HTR-8/SVneo (cell line): ENCODE results near the gene KCNK4.
"Not testable (repeated sequence)": the region's sequence is repeated elsewhere in the genome, so short reads cannot be mapped to it uniquely, and the experiment has no call there.

ENCODE experiments used
- DNase-seq: peaks from one replicate; pipeline ENCODE4 v3.0.0; 2011; ENCODE audit warnings: low spot score, mixed read lengths; ENCODE audit not compliant: insufficient read length
- FAIRE-seq: peaks from 2 replicates; lab custom pipeline; 2011; peaks lifted over from hg19 to GRCh38; lab: Jason Lieb, UNC

KCNK4 gene

GRCh38 chr11:64291262-64291751 is at the start of gene KCNK4:
Gene KCNK4, plus strand, starts transcription at chr11:64291302. Its CDS starts 1,717 bp downstream, at chr11:64293019.
- DNase-seq (no peak), FAIRE-seq (no peak)

- peak; percentile 87 for DNase-seq
- FAIRE-seq, result peak; percentile 64
These were observed 49.4 kb upstream of the KCNK4 start for GRCh38 chr11:64241491-64242374.

- no peak for FAIRE-seq
- DNase-seq, result no peak
These were observed 47.8 kb upstream of the KCNK4 start for GRCh38 chr11:64243236-64243854.

GRCh38 chr11:64244107-64244506 is 47.0 kb upstream of the KCNK4 start:
- no peak for DNase-seq
- no peak for FAIRE-seq

GRCh38 chr11:64244966-64245365 is 46.1 kb upstream of the KCNK4 start:
- DNase-seq, result no peak
- FAIRE-seq, result no peak

GRCh38 chr11:64245401-64245796 is 45.7 kb upstream of the KCNK4 start:
- FAIRE-seq, result no peak
- no peak for DNase-seq

GRCh38 chr11:64245797-64246620 is 45.1 kb upstream of the KCNK4 start:
- peak; percentile 71 for DNase-seq
- no peak for FAIRE-seq

GRCh38 chr11:64246621-64246870 is 44.6 kb upstream of the KCNK4 start:
- DNase-seq, FAIRE-seq: not testable (repeated sequence)

- DNase-seq (peak; percentile 74), FAIRE-seq (peak; percentile 28)
These were observed 44.0 kb upstream of the KCNK4 start, which contains the start of gene PPP1R14B for GRCh38 chr11:64246871-64247728. Gene PPP1R14B, minus strand, starts transcription at chr11:64246943. Its CDS starts 270 bp downstream, at chr11:64246673.

GRCh38 chr11:64247729-64248531 is 43.2 kb upstream of the KCNK4 start:
- no peak for DNase-seq

GRCh38 chr11:64248578-64248977 is 42.5 kb upstream of the KCNK4 start:
- FAIRE-seq (no peak), DNase-seq (no peak)

More at GRCh38 chr11:64247729-64248531, 43.2 kb upstream of the KCNK4 start:
- no peak for FAIRE-seq

- FAIRE-seq (no peak), DNase-seq (no peak)
These were observed 42.1 kb upstream of the KCNK4 start for GRCh38 chr11:64249038-64249437.

- FAIRE-seq (no peak), DNase-seq (no peak)
These were observed 41.3 kb upstream of the KCNK4 start for GRCh38 chr11:64249563-64250414.

- FAIRE-seq (no peak), DNase-seq (no peak)
These were observed 40.6 kb upstream of the KCNK4 start for GRCh38 chr11:64250415-64251015.

GRCh38 chr11:64251016-64251752 is 39.9 kb upstream of the KCNK4 start, which contains the start of gene PLCB3:
Gene PLCB3, plus strand, starts transcription at chr11:64251530. Its CDS starts 120 bp downstream, at chr11:64251650.
- DNase-seq, result peak; percentile 60
- FAIRE-seq, result no peak

GRCh38 chr11:64251753-64252002 is 39.4 kb upstream of the KCNK4 start:
- no peak for FAIRE-seq
- DNase-seq, result no peak
